Left ventricle myocardium inferior (tissue), 1 donor: ENCODE results near the gene RPE65. TPM values are rescaled to one million over a fixed set of nuclear protein-coding genes. Genes with fewer than 3 reads are reported as not detected.

Source experiments
- DNase-seq: peaks from one replicate; pipeline ENCODE4 v3.0.0-alpha.2; 2020
- H3K27ac ChIP-seq: fragments of 200-600 bp; replicated peaks from 2 replicates; pipeline ENCODE4 v1.8.0; 2021
- H3K27me3 ChIP-seq: fragments of 200-600 bp; 2 replicates; pipeline ENCODE4 v1.8.0; 2021; ENCODE audit warnings: low read depth
- H3K36me3 ChIP-seq: fragments of 200-600 bp; 2 replicates; pipeline ENCODE4 v1.8.0; 2021
- H3K4me1 ChIP-seq: fragments of 200-600 bp; 2 replicates; pipeline ENCODE4 v1.8.0; 2021
- H3K4me3 ChIP-seq: fragments of 200-600 bp; 2 replicates; pipeline ENCODE4 v1.8.0; 2021; ENCODE audit warnings: mild to moderate bottlenecking, moderate library complexity
- H3K9me3 ChIP-seq: fragments of 200-600 bp; replicated peaks from 2 replicates; pipeline ENCODE4 v1.8.0; 2021
- intact Hi-C: fragments of 100-400 bp; cut with micrococcal nuclease; formaldehyde crosslinking; loops from one replicate; pipeline ENCODE4 v1.11.0; 2022
- total RNA-seq: library from RNA; stranded (reverse); fragmentation: NEBNext Ultra II Directional; extraction: Animal tissue kit (Norgen Biotek cat#: 25700); gene quantifications from one replicate; pipeline ENCODE4 v1.2.1, GENCODE V29; 2021
- TF ChIP-seq, protein P1 (sequence below): fragments of 200-600 bp; IDR thresholded peaks from 2 replicates; pipeline ENCODE4 v1.8.0; 2021; ENCODE audit warnings: antibody characterized with exemption, mild to moderate bottlenecking, borderline replicate concordance
- donor health status: DM: no; HTN: yes; CAD: no; lungs with severe emphysema.

RPE65 gene
- total RNA-seq, 1 donor from 2014 or later: not detected

DNA sequence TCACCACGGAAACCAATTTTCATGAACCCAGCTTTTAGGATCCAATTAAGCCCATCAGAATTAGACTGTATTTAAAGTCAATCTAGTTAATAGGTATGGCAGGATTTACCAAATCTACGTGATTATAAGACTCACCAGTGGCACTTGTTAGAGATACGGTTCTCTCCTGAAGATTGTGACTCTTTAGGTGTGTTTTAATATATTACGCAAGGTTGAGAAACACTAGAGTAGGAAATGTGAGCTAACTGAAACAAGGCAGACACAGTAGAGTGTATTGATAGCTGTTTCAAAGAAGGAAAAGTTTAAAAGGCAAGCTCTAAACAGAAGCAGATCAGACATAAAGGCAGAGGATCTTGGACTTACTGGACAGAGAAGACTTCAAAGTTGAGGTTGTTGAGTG is 11.2 kb upstream of the RPE65 start:
- H3K4me3 ChIP-seq: no peak overlapping the region
- no peak for DNase-seq
- intact Hi-C loops: no loop called here
- H3K9me3 ChIP-seq: peaks cover 18% of the 10 kb centered on the region
- H3K27ac ChIP-seq: no peak overlapping the region
- H3K4me1 ChIP-seq: no peaks in the 10 kb centered on the region
- H3K36me3 ChIP-seq: no peaks in the 10 kb centered on the region
- no peaks in the 10 kb centered on the region for H3K27me3 ChIP-seq
- TF ChIP-seq, protein P1, sequence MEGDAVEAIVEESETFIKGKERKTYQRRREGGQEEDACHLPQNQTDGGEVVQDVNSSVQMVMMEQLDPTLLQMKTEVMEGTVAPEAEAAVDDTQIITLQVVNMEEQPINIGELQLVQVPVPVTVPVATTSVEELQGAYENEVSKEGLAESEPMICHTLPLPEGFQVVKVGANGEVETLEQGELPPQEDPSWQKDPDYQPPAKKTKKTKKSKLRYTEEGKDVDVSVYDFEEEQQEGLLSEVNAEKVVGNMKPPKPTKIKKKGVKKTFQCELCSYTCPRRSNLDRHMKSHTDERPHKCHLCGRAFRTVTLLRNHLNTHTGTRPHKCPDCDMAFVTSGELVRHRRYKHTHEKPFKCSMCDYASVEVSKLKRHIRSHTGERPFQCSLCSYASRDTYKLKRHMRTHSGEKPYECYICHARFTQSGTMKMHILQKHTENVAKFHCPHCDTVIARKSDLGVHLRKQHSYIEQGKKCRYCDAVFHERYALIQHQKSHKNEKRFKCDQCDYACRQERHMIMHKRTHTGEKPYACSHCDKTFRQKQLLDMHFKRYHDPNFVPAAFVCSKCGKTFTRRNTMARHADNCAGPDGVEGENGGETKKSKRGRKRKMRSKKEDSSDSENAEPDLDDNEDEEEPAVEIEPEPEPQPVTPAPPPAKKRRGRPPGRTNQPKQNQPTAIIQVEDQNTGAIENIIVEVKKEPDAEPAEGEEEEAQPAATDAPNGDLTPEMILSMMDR: no peak

DNA sequence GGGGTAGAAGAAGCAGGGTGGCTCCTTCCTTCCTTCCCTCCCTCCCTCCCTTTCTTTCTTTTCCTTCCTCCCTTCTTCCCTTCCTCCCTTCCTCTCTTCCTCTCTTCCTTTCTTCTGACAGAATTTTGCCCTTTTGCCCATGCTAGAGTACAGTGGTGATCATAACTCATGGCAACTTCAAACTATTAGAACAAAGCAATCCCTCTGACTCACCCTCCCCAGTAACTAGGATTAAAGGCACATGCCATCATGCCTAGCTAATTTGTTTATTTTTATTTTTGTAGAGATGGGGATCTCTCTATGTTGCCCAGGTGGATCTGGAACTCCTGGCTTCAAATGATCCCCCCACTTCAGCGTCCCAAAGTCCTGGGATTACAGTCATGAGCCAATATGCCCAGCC is 10.0 kb upstream of the RPE65 start:
- intact Hi-C loops: no loop called here

DNA sequence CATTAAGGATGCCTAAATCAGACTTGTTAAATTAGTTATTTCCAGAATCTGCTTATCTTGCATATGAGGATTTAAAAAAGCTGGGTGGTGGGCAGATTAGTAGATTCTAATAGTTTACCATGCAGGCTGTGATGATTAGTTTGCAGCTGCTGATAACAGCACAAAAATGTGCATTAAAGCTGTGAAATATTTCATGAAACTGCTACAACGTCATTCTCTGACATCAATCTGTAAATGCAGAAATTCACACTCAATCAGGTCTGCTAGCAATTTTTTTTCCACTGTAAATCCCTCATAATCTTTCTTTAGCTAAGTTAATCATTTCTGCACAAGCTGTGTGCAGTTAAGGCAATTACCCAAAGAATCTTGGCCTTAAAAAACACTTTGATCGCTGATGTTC is 9.3 kb upstream of the RPE65 start:
- no peaks in the 10 kb centered on the region for H3K4me1 ChIP-seq
- no peak for DNase-seq
- intact Hi-C loops: no loop called here
- TF ChIP-seq, protein P1: no peak
- no peaks in the 10 kb centered on the region for H3K36me3 ChIP-seq
- H3K27me3 ChIP-seq: no peaks in the 10 kb centered on the region
- no peak overlapping the region for H3K4me3 ChIP-seq
- H3K9me3 ChIP-seq: peaks cover 14% of the 10 kb centered on the region
- no peak overlapping the region for H3K27ac ChIP-seq

More for the DNA sequence above, 10.0 kb upstream of the RPE65 start:
- Histone ChIP-seq H3K9me3 (peaks cover 18% of the 10 kb centered on the region), H3K4me3 (no peak overlapping the region), H3K36me3 (no peaks in the 10 kb centered on the region), H3K4me1 (no peaks in the 10 kb centered on the region), H3K27ac (no peak overlapping the region), H3K27me3 (no peaks in the 10 kb centered on the region)
- TF ChIP-seq, protein P1: no peak
- DNase-seq: no peak

DNA sequence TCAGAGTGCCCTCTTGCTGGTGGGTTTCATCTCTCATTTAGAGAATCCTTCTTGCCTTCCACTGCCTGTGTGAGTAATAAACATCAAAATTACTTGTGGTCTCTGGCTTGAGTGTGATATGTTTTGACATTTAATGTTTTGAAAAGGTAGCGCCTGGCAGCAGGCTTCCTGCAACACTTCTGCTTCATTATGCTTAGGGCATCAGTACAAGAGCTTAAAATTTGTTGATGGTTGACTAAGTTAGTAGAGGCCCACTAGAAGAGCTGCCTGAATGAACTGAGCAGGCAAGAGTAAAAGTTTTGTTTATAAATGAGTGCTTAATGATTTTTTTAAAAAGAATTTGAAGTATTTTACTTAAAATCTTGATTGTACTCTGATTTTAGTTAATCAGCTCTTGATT is 6.4 kb upstream of the RPE65 start:
- Histone ChIP-seq H3K4me3 (no peak overlapping the region), H3K4me1 (no peaks in the 10 kb centered on the region), H3K27ac (no peak overlapping the region), H3K9me3 (no peaks in the 10 kb centered on the region), H3K27me3 (no peaks in the 10 kb centered on the region), H3K36me3 (no peaks in the 10 kb centered on the region)
- DNase-seq: no peak
- TF ChIP-seq, protein P1: no peak
- intact Hi-C loops: no loop called here

DNA sequence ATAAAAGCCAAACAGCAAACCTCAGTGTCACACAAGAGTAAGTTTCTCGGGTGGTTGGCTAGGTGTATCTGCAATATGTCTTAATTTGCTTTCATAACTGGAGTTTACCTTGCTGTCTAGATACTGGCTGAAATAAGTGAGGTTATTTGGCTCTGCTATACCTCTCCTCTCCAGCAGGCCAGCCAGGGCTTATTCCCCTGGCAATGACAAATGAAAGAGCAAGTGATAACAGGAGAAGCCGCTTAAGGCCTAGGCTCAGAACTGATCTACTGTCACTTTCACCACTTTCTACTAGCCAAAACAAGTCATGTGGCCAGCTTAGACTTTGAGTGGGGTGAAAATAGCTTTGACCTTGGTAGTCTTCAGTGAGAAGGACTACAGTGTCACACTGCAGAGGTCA is 4.8 kb upstream of the RPE65 start:
- no peaks in the 10 kb centered on the region for H3K36me3 ChIP-seq
- H3K27me3 ChIP-seq: no peaks in the 10 kb centered on the region
- H3K4me3 ChIP-seq: no peak overlapping the region
- no peak for DNase-seq
- intact Hi-C loops: no loop called here
- no peak overlapping the region for H3K27ac ChIP-seq
- peaks cover 5% of the 10 kb centered on the region for H3K4me1 ChIP-seq
- no peaks in the 10 kb centered on the region for H3K9me3 ChIP-seq
- TF ChIP-seq, protein P1: peak; percentile 15
